Hepatocyte (in vitro differentiated cells): ENCODE measurements around the gene NEDD9. TPM values are rescaled to one million over a fixed set of nuclear protein-coding genes. Genes with fewer than 3 reads are reported as not detected.

Source experiments
- DNase-seq: peaks from one replicate; pipeline ENCODE4 v3.0.0-alpha.2; 2016; ENCODE audit warnings: low spot score
- H2AFZ ChIP-seq: fragments of 200-600 bp; sonication (generic); 2 replicates; pipeline ENCODE4 v1.6.0; 2016; ENCODE audit warnings: antibody characterized with exemption, mild to moderate bottlenecking
- H3K27ac ChIP-seq: fragments of 200-600 bp; sonication (generic); 2 replicates; pipeline ENCODE4 v1.5.1; 2016; ENCODE audit warnings: mild to moderate bottlenecking
- H3K27me3 ChIP-seq: fragments of 200-600 bp; sonication (generic); 2 replicates; pipeline ENCODE4 v1.6.1; 2016
- H3K36me3 ChIP-seq: fragments of 200-600 bp; sonication (generic); replicated peaks from 2 replicates; pipeline ENCODE4 v1.5.1; 2016; ENCODE audit warnings: low read depth; ENCODE audit not compliant: insufficient read depth
- H3K4me1 ChIP-seq: fragments of 200-600 bp; sonication (generic); 2 replicates; pipeline ENCODE4 v1.5.1; 2016; ENCODE audit warnings: mild to moderate bottlenecking, moderate library complexity; ENCODE audit not compliant: insufficient read depth
- H3K4me2 ChIP-seq: fragments of 200-600 bp; sonication (generic); 2 replicates; pipeline ENCODE4 v1.6.0; 2016
- H3K4me3 ChIP-seq: fragments of 200-600 bp; sonication (generic); 2 replicates; pipeline ENCODE4 v1.5.1; 2016; ENCODE audit warnings: mild to moderate bottlenecking
- H3K79me2 ChIP-seq: fragments of 200-600 bp; sonication (generic); 2 replicates; pipeline ENCODE4 v1.6.0; 2017; ENCODE audit warnings: mild to moderate bottlenecking
- H3K9me2 ChIP-seq: fragments of 200-600 bp; sonication (generic); replicated peaks from 2 replicates; pipeline ENCODE4 v1.6.0; 2017; ENCODE audit warnings: mild to moderate bottlenecking; ENCODE audit not compliant: insufficient read depth
- H3K9me3 ChIP-seq: fragments of 200-600 bp; sonication (generic); 2 replicates; pipeline ENCODE4 v1.5.1; 2016; ENCODE audit warnings: low read depth, mild to moderate bottlenecking
- H4K20me1 ChIP-seq: fragments of 200-600 bp; sonication (generic); 2 replicates; pipeline ENCODE4 v1.6.0; 2016; ENCODE audit warnings: mild to moderate bottlenecking; ENCODE audit not compliant: insufficient read depth, poor library complexity, severe bottlenecking
- CTCF ChIP-seq: fragments of 200-600 bp; sonication (generic); IDR thresholded peaks from 2 replicates; pipeline ENCODE4 v1.5.1; 2016; ENCODE audit warnings: antibody characterized with exemption, mild to moderate bottlenecking; ENCODE audit not compliant: poor library complexity
- EZH2 ChIP-seq: fragments of 200-600 bp; sonication (generic); IDR thresholded peaks from 2 replicates; pipeline ENCODE4 v1.6.1; 2016; ENCODE audit warnings: antibody characterized with exemption, mild to moderate bottlenecking, borderline replicate concordance
- EZH2phosphoT487 ChIP-seq: fragments of 200-600 bp; sonication (generic); IDR thresholded peaks from one replicate; pipeline ENCODE4 v1.6.1; 2018; ENCODE audit warnings: antibody characterized with exemption, mild to moderate bottlenecking, low read depth, moderate library complexity; ENCODE audit not compliant: unreplicated experiment, severe bottlenecking
- WGBS: methylation state at CpG from one replicate; pipeline ENCODE4 v1.1.6; 2016; ENCODE audit warnings: low lambda C conversion rate; ENCODE audit errors: missing lambda C conversion rate; 5-methylcytosine and 5-hydroxymethylcytosine counted together
- polyA plus RNA-seq: library from polyadenylated mRNA; unstranded; fragments of >200 nt; fragmentation: Nextera tagmentation; extraction: Ambion mirVana; gene quantifications from 2 replicates; pipeline ENCODE4 v1.2.1, GENCODE V29; 2016
- total RNA-seq: library from RNA; depleted of rRNA; stranded (reverse); fragments of >200 nt; gene quantifications from 2 replicates; pipeline ENCODE4 v1.2.3, GENCODE V29; 2014

Gene NEDD9
- total and polyA plus RNA-seq, 2 experiments from 2014 or later = 55.1 to 59.3 TPM

- no peaks in the 10 kb centered on the region for H4K20me1 ChIP-seq
- peak; percentile 35 for DNase-seq
- H3K27ac ChIP-seq = peak overlapping the region; percentile 46
- H3K36me3 ChIP-seq = no peaks in the 10 kb centered on the region
- H3K79me2 ChIP-seq = no peaks in the 10 kb centered on the region
- H3K4me2 ChIP-seq = no peak overlapping the region
- H3K9me3 ChIP-seq = no peaks in the 10 kb centered on the region
- H3K27me3 ChIP-seq = no peaks in the 10 kb centered on the region
- no peak overlapping the region for H3K4me3 ChIP-seq
- WGBS = 83% methylated on average over 7 of the region's 7 CpGs
- no peaks in the 10 kb centered on the region for H3K9me2 ChIP-seq
- no peak for TF ChIP-seq CTCF
- TF ChIP-seq EZH2phosphoT487 = no peak
- no peak for TF ChIP-seq EZH2
- H2AFZ ChIP-seq = no peak overlapping the region
- peaks cover 15% of the 10 kb centered on the region for H3K4me1 ChIP-seq
These were observed 19.3 kb upstream of the NEDD9 start for GRCh38 chr6:11251553-11252360.

- DNase-seq = no peak
- Histone ChIP-seq H3K4me3 (no peak overlapping the region), H4K20me1 (no peaks in the 10 kb centered on the region), H3K4me2 (no peak overlapping the region), H3K9me3 (no peaks in the 10 kb centered on the region), H3K4me1 (peaks cover 15% of the 10 kb centered on the region), H3K9me2 (no peaks in the 10 kb centered on the region), H2AFZ (no peak overlapping the region), H3K36me3 (no peaks in the 10 kb centered on the region), H3K27me3 (no peaks in the 10 kb centered on the region), H3K27ac (no peak overlapping the region), H3K79me2 (no peaks in the 10 kb centered on the region)
- 94% methylated on average over 1 of the region's 1 CpG for whole genome bisulfite sequencing
- no peak for TF ChIP-seq CTCF
These were observed 17.6 kb upstream of the NEDD9 start for GRCh38 chr6:11250108-11250507.

- DNase-seq = no peak
- WGBS = 96% methylated on average over 3 of the region's 3 CpGs
- no peaks in the 10 kb centered on the region for H3K79me2 ChIP-seq
- no peak for TF ChIP-seq CTCF
- no peak for TF ChIP-seq EZH2
- TF ChIP-seq EZH2phosphoT487 = no peak
- H3K9me2 ChIP-seq = no peaks in the 10 kb centered on the region
- no peak overlapping the region for H2AFZ ChIP-seq
- H3K9me3 ChIP-seq = no peaks in the 10 kb centered on the region
- no peak overlapping the region for H3K27ac ChIP-seq
- H3K4me3 ChIP-seq = no peak overlapping the region
- no peaks in the 10 kb centered on the region for H3K36me3 ChIP-seq
- no peak overlapping the region for H3K4me2 ChIP-seq
- peaks cover 15% of the 10 kb centered on the region for H3K4me1 ChIP-seq
- no peaks in the 10 kb centered on the region for H4K20me1 ChIP-seq
- no peaks in the 10 kb centered on the region for H3K27me3 ChIP-seq
These were observed 16.7 kb upstream of the NEDD9 start for GRCh38 chr6:11248974-11249761.
